GM12891 (cell line): ENCODE measurements around the gene MYL9. TPM values are rescaled to one million over a fixed set of nuclear protein-coding genes. Genes with fewer than 3 reads are reported as not detected.

Experiments used
- DNase-seq: peaks from one replicate; pipeline ENCODE4 v3.0.0; 2011; ENCODE audit warnings: low spot score; ENCODE audit not compliant: insufficient read length
- FAIRE-seq: peaks from 2 replicates; lab custom pipeline; 2011; peaks lifted over from hg19 to GRCh38; lab: Jason Lieb, UNC
- PAX5 ChIP-seq: IDR thresholded peaks from 2 replicates; pipeline ENCODE4 v1.6.1; 2011; ENCODE audit warnings: low read length, moderate library complexity, mild to moderate bottlenecking; ENCODE audit not compliant: insufficient read depth, severe bottlenecking
- POLR2A ChIP-seq: IDR thresholded peaks from 2 replicates; pipeline ENCODE4 v1.6.1; 2011; ENCODE audit warnings: low read depth, low read length, control low read depth
- POLR2AphosphoS5 ChIP-seq: IDR thresholded peaks from 2 replicates; pipeline ENCODE4 v1.6.1; 2011; ENCODE audit warnings: low read depth, low read length, control low read depth
- POU2F2 ChIP-seq: IDR thresholded peaks from 2 replicates; pipeline ENCODE4 v1.6.1; 2011; ENCODE audit warnings: low read depth, mild to moderate bottlenecking, control low read depth, low read length, moderate library complexity
- SPI1 ChIP-seq: IDR thresholded peaks from 2 replicates; pipeline ENCODE4 v1.6.1; 2011; ENCODE audit warnings: low read depth, low read length, control low read depth
- TAF1 ChIP-seq: IDR thresholded peaks from 2 replicates; pipeline ENCODE4 v1.6.1; 2011; ENCODE audit warnings: low read depth, low read length, control low read depth
- polyA plus RNA-seq: library from polyadenylated mRNA; unstranded; fragments of >200 nt; gene quantifications from one replicate; pipeline ENCODE4 v1.2.1, GENCODE V29; 2012; ENCODE audit warnings: low read depth, missing spikeins, inconsistent platforms; ENCODE audit not compliant: missing spikeins

The MYL9 gene
- polyA plus RNA-seq: 16.3 TPM

DNA sequence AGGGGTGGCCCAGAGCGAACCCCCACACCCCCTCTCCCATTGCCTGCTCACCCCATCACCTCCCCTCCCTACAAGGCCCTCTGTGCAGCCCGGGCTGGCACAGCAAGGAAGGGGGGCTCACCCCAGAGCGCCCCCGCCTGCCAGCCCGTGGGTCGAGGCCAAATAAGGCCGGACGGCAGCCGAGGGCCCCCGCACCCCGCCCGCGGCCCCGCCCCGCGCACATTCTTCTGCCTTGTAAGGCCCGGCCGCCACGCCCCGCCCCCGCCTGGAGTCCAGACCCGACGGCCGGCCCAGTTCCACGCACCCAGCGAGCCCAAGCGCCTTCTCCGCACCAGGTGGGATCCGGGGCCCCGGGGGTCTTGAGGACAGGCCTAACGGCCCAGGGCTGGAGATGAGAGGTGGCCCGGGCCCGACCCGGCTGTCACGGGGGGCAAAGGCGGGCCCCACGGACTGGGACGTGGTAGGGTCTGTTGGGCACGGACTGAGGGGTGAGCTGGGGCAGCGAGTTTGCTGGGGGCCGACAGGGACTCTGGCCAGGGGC, at the start of gene MYL9:
MYL9 (plus strand) TSS at position 293 of the 541 bp plus-strand sequence. CDS start 3,366 bp downstream, outside the sequence.
- peak; percentile 47 for FAIRE-seq
- DNase-seq: peak; percentile 81
- TF ChIP-seq PAX5 (no peak), POLR2A (no peak), POLR2AphosphoS5 (no peak), SPI1 (no peak), POU2F2 (no peak), TAF1 (no peak)

- DNase-seq: peak; percentile 46
- FAIRE-seq: peak; percentile 63
- TF ChIP-seq TAF1 (no peak), POU2F2 (no peak), POLR2A (no peak), SPI1 (peak; percentile 85)
Observed at GRCh38 chr20:36491901-36492617, 49.3 kb upstream of the MYL9 start.

- FAIRE-seq: no peak
- TF ChIP-seq POU2F2 (no peak), POLR2A (no peak), PAX5 (no peak), SPI1 (no peak), POLR2AphosphoS5 (no peak), TAF1 (no peak)
- DNase-seq: no peak
Observed at GRCh38 chr20:36493051-36493800, 48.1 kb upstream of the MYL9 start.

GRCh38 chr20:36493801-36494114, 47.6 kb upstream of the MYL9 start:
- DNase-seq (no peak), FAIRE-seq (no peak)
- TF ChIP-seq SPI1 (no peak), POLR2A (no peak), POLR2AphosphoS5 (no peak), TAF1 (no peak), PAX5 (no peak), POU2F2 (no peak)

DNA sequence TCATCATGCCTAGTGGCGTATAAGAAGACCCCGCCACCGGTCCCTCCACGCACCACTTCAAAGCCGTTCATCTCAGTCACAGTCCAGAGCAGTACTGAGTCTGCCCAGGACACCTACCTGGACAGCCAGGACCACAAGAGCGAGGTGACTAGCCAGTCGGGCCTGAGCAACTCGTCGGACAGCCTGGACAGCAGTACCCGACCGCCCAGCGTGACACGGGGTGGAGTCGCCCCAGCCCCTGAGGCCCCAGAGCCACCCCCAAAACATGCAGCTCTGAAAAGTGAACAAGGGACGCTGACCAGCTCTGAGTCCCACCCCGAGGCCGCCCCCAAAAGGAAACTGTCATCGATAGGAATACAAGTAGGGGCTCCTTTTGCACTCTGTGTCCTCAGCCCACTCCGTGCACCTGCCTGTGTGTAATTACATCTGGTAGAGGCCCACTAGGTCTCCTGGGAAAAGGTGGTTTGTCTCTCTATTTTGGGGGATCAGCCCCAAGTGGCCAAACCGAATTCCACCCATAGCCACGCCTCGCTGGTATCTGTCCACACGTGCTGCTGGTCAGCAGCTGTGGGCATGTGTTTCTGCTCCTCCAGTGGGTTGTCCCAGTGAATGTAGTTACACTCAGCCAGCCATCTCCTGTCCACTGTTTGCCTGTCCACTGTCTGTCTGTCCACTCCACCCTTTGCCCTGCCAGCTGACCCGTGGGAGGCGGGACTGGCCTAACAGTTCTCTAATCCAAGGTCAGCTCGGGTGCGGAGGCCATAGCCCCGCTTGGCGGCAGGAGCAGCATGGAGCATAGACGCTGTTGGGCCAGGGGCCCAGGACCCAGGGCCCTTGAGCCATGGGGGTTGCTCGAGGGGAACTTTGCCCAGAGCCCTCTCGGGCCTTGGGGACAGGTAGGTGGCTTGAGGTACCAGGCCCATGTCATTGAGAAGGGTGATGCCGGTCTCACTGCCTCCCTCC, 44.3 kb upstream of the MYL9 start:
- FAIRE-seq: no peak

DNA sequence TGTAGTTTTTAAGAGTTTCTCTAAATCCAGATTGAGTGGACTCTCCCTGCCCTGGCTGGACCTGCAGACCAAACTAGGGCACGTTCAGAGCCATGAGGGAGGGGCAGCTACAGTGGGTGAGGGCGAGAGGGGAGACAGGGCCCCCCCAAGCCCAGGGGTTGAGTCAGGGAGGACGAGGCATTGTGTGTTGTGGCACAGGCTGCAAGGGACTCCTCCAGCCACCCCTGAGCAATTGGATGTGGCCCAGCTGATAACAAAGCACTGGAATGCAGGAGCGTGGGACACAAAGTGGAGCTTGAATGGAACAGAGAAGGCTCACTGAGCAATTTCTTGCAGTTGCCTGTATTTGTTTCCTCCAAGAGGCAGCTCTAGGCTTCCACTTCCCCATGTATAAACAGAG, 43.5 kb upstream of the MYL9 start:
- no peak for DNase-seq
- no peak for FAIRE-seq
- TF ChIP-seq TAF1: no peak
- no peak for TF ChIP-seq POLR2A
- no peak for TF ChIP-seq SPI1
- no peak for TF ChIP-seq POLR2AphosphoS5
- TF ChIP-seq POU2F2: no peak
- TF ChIP-seq PAX5: no peak

More for the DNA sequence above, 44.3 kb upstream of the MYL9 start:
- TF ChIP-seq POLR2AphosphoS5: no peak
- TF ChIP-seq TAF1: no peak
- no peak for TF ChIP-seq POU2F2
- TF ChIP-seq SPI1: no peak
- no peak for TF ChIP-seq POLR2A
- no peak for TF ChIP-seq PAX5
- no peak for DNase-seq

DNA sequence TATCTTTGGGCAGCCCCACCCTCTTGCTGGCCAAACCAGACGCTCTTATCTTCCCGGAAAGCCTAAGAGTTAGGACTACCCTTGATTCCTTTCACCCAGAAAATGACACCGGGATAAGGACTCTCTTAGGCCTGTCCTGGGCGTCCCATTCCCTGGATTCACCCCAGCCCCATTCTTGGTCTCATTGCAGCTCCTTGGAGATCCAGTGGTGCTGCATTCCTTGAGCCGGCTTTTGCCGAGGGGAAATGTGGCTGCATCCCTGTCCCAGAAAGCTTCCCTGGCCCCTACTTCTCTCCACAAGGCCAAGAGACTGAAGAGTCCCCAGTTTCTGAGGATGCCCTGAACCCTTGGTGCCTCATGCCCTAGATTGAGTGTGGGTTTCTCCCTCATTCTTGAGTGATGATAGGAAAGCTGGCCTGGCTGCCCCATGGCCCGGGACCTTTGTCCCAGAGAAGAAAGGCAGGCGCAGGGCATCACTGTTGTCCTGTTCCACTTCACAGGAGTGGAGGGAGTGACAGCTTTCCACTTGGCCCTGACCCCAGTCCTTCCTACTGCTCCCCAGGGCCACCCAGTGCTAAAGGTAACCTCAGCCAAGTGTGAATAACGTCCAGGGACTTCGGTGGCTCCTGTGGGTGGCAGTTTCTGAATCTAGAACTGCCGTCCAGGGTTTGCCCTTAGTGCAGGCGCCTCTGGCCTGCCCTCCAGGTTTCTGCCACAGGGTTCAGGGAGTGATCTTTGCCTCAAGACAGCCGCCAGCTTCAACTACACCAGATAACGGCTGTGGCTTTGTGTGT, 42.7 kb upstream of the MYL9 start:
- DNase-seq (no peak), FAIRE-seq (no peak)
- TF ChIP-seq POLR2AphosphoS5 (no peak), POU2F2 (no peak), SPI1 (no peak), PAX5 (no peak)

GRCh38 chr20:36499211-36499610, 42.1 kb upstream of the MYL9 start:
- DNase-seq (no peak), FAIRE-seq (no peak)
- TF ChIP-seq TAF1: no peak
- TF ChIP-seq POU2F2: no peak
- TF ChIP-seq PAX5: no peak
- no peak for TF ChIP-seq POLR2AphosphoS5
- no peak for TF ChIP-seq POLR2A
- no peak for TF ChIP-seq SPI1
